H1 (cell line): ENCODE measurements around the gene HACD2. TPM values are rescaled to one million over a fixed set of nuclear protein-coding genes. Genes with fewer than 3 reads are reported as not detected.

Experiments
- BCL11A ChIP-seq, 2 experiments: IDR thresholded peaks; one replicate each; pipeline ENCODE4 v1.6.1; 2011; ENCODE audit warnings: low read depth in 2 of 2, low read length in 2 of 2, mild to moderate bottlenecking in 2 of 2
- CHD7 ChIP-seq: fragments of 300-600 bp; sonication (generic); IDR thresholded peaks from 2 replicates; pipeline ENCODE4 v1.7.1; 2012; ENCODE audit warnings: low read length, moderate library complexity, mild to moderate bottlenecking, inconsistent platforms; ENCODE audit not compliant: insufficient replicate concordance
- HDAC2 ChIP-seq, 2 experiments: fragments of 300-600 bp in 1 of 2; sonication (generic) in 1 of 2; IDR thresholded peaks; 2 replicates each; pipeline ENCODE4 v1.6.1; 2011 to 2012; ENCODE audit warnings: low read depth in 2 of 2, low read length in 2 of 2, mild to moderate bottlenecking in 2 of 2, moderate library complexity in 2 of 2, borderline replicate concordance in 1 of 2, inconsistent platforms in 1 of 2
- KDM1A ChIP-seq: fragments of 200-600, 300-600 bp; sonication (generic); IDR thresholded peaks from 2 replicates; pipeline ENCODE4 v1.7.1; 2016; ENCODE audit warnings: mild to moderate bottlenecking, low read length, borderline replicate concordance
- MAFK ChIP-seq: IDR thresholded peaks from 2 replicates; pipeline ENCODE4 v1.6.1; 2012; ENCODE audit warnings: low read depth, mild to moderate bottlenecking, improper control_type of control experiment, low read length
- RFX5 ChIP-seq: IDR thresholded peaks from 2 replicates; pipeline ENCODE4 v1.6.1; 2011; ENCODE audit warnings: low read depth, low read length, improper control_type of control experiment, borderline replicate concordance
- SIRT6 ChIP-seq: IDR thresholded peaks from one replicate; pipeline ENCODE4 v1.7.1; 2012; ENCODE audit warnings: low read length, inconsistent platforms
- SP2 ChIP-seq: IDR thresholded peaks from 2 replicates; pipeline ENCODE4 v1.6.1; 2012; ENCODE audit warnings: mild to moderate bottlenecking, low read length, inconsistent platforms
- TAF7 ChIP-seq: optimal IDR thresholded peaks from 2 replicates; pipeline ENCODE3; 2011; ENCODE audit warnings: low read depth, mild to moderate bottlenecking, inconsistent platforms, low read length, moderate library complexity, borderline replicate concordance
- USF2 ChIP-seq: IDR thresholded peaks from 2 replicates; pipeline ENCODE4 v1.6.1; 2011; ENCODE audit warnings: low read length, improper control_type of control experiment
- ZNF274 ChIP-seq: IDR thresholded peaks from 2 replicates; pipeline ENCODE4 v1.7.0; 2012; ENCODE audit warnings: low read length, borderline replicate concordance; ENCODE audit errors: extremely low read depth
- polyA plus RNA-seq, 7 experiments: library from polyadenylated mRNA; depleted of rRNA in 3 of 7; stranded (reverse) in 5 of 7; unstranded in 2 of 7; fragments of >200 nt in 5 of 7; fragments of 200-250 nt in 2 of 7; gene quantifications; 1 replicate in 5 of 7; 2 replicates in 1 of 7; 4 replicates in 1 of 7; pipeline versions ENCODE4 v1.2.1 to v1.2.3, GENCODE V29; 2011 to 2013; ENCODE audit warnings: missing spikeins in 2 of 7, mixed read lengths in 2 of 7
- total RNA-seq: library from RNA; stranded (reverse); fragmentation: NEBNext Ultra II Directional; extraction: Animal tissue kit (Norgen Biotek cat#: 25700); gene quantifications from 2 replicates; pipeline ENCODE4 v1.2.1, GENCODE V29; 2021

HACD2 gene
- total and polyA plus RNA-seq, 2 of the 8 experiments (the other 6 are each of a cell fraction or from before 2014, with no cell fraction given): 24.9 to 31.2 TPM

DNA sequence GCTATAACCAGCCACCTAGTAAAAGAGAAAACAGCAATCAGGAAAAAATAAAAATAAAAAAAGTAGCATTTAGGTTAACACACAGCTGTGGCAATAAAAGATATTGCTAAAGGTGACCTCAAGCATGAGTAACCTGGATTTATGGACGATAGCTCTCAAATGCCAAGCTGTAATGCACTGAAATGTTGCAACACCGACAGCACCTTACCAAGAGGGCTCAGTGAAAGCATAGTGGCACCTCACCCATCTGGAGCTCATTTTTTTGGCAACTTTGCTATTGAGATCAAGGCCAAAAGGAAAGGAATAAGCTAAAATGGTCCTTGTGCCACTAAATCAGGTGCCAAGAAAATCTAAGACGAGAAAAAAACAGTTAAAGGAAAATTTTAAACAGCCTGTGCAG is 2.5 kb downstream of the HACD2 start (continued):
- TF ChIP-seq CHD7 (no peak), RFX5 (no peak), SIRT6 (no peak), SP2 (no peak), ZNF274 (no peak), BCL11A (IDR thresholded peaks at IDR 0.05; ENCODE audit: low read depth in 2 of 2, low read length in 2 of 2) (no peak), HDAC2 (IDR thresholded peaks at IDR 0.05; ENCODE audit: borderline replicate concordance in 1 of 2, low read depth in 2 of 2, low read length in 2 of 2) (no peak), KDM1A (no peak), USF2 (no peak), TAF7 (no peak), MAFK (no peak)
